WERI-Rb-1 (cell line): ENCODE results near the gene C2.
A peak's percentile ranks its signal among the peaks of the same experiment; 100 is the strongest.

Experiments
- DNase-seq: peaks from one replicate; pipeline ENCODE4 v3.0.0-alpha.2; 2020
- H3K27ac ChIP-seq: fragments of 250-450 bp; sonication (Bioruptor Pico); 2 replicates; pipeline ENCODE4 v1.5.1; 2020; ENCODE audit warnings: mild to moderate bottlenecking, moderate library complexity
- H3K27me3 ChIP-seq: fragments of 250-450 bp; sonication (Bioruptor Pico); 2 replicates; pipeline ENCODE4 v1.5.1; 2021; ENCODE audit warnings: mild to moderate bottlenecking, low read depth, moderate library complexity; ENCODE audit not compliant: insufficient read depth, severe bottlenecking
- H3K36me3 ChIP-seq: fragments of 250-450 bp; sonication (Bioruptor Pico); 2 replicates; pipeline ENCODE4 v1.5.1; 2020; ENCODE audit warnings: mild to moderate bottlenecking, moderate library complexity
- H3K4me3 ChIP-seq: 2 replicates; pipeline ENCODE4 v1.5.1; 2011; ENCODE audit warnings: low read depth, mild to moderate bottlenecking, control low read depth, low read length
- H3K9me3 ChIP-seq: fragments of 250-450 bp; sonication (Bioruptor Pico); 2 replicates; pipeline ENCODE4 v1.5.1; 2021; ENCODE audit warnings: mild to moderate bottlenecking, moderate library complexity; ENCODE audit not compliant: severe bottlenecking
- CTCF ChIP-seq: IDR thresholded peaks from 2 replicates; pipeline ENCODE4 v1.5.1; 2011; ENCODE audit warnings: low read depth, mild to moderate bottlenecking, control low read depth, inconsistent platforms, low read length

Gene C2

GRCh38 chr6:31949926-31950548 lies 22.5 kb downstream of the C2 start:
- Histone ChIP-seq H3K27me3 (no peaks in the 10 kb centered on the region), H3K9me3 (no peaks in the 10 kb centered on the region), H3K4me3 (no peak overlapping the region), H3K36me3 (peaks cover 44% of the 10 kb centered on the region), H3K27ac (no peak overlapping the region)
- TF ChIP-seq CTCF = no peak
- DNase-seq = no peak

- Histone ChIP-seq H3K27ac (no peak overlapping the region), H3K9me3 (no peaks in the 10 kb centered on the region), H3K27me3 (no peaks in the 10 kb centered on the region), H3K4me3 (no peak overlapping the region), H3K36me3 (peaks cover 66% of the 10 kb centered on the region)
- DNase-seq = peak; percentile 83
- TF ChIP-seq CTCF = peak; percentile 98
These were observed 24.8 kb downstream of the C2 start for GRCh38 chr6:31952140-31952805.

- no peak overlapping the region for H3K27ac ChIP-seq
- TF ChIP-seq CTCF = no peak
- DNase-seq = no peak
- H3K27me3 ChIP-seq = no peaks in the 10 kb centered on the region
- no peak overlapping the region for H3K4me3 ChIP-seq
- peaks cover 69% of the 10 kb centered on the region for H3K36me3 ChIP-seq
- H3K9me3 ChIP-seq = no peaks in the 10 kb centered on the region
These were observed 25.4 kb downstream of the C2 start for GRCh38 chr6:31952890-31953289.

- no peak for DNase-seq
- no peaks in the 10 kb centered on the region for H3K27me3 ChIP-seq
- H3K9me3 ChIP-seq = no peaks in the 10 kb centered on the region
- no peak for TF ChIP-seq CTCF
- peaks cover 69% of the 10 kb centered on the region for H3K36me3 ChIP-seq
- H3K4me3 ChIP-seq = no peak overlapping the region
- H3K27ac ChIP-seq = no peak overlapping the region
These were observed 27.0 kb downstream of the C2 start for GRCh38 chr6:31954511-31954910.

GRCh38 chr6:31956796-31957195 lies 29.3 kb downstream of the C2 start:
- TF ChIP-seq CTCF = no peak
- no peak for DNase-seq
- Histone ChIP-seq H3K27ac (no peak overlapping the region), H3K36me3 (peaks cover 79% of the 10 kb centered on the region), H3K9me3 (no peaks in the 10 kb centered on the region), H3K27me3 (no peaks in the 10 kb centered on the region), H3K4me3 (no peak overlapping the region)

- no peak for TF ChIP-seq CTCF
- H3K27ac ChIP-seq = peak overlapping the region; percentile 67
- DNase-seq = no peak
- peaks cover 79% of the 10 kb centered on the region for H3K36me3 ChIP-seq
- no peaks in the 10 kb centered on the region for H3K9me3 ChIP-seq
- peak overlapping the region; percentile 86 for H3K4me3 ChIP-seq
- H3K27me3 ChIP-seq = no peaks in the 10 kb centered on the region
These were observed 30.9 kb downstream of the C2 start for GRCh38 chr6:31958412-31958740.
